B cell (primary cell): Measurements from ENCODE around the gene NIPAL4. TPM values are rescaled to one million over a fixed set of nuclear protein-coding genes. Genes with fewer than 3 reads are reported as not detected.
A peak's percentile ranks its signal among the peaks of the same experiment; 100 is the strongest.

Source experiments
- ATAC-seq: fragments of 200-7000 bp; cut with Tn5 transposase; one replicate; pipeline ENCODE4 v1.10.0; 2021; ENCODE audit warnings: low read depth, mild to moderate bottlenecking, moderate number of reproducible peaks, moderate library complexity
- CTCF ChIA-PET: fragments of 350-600 bp; sonication (Branson Sonifier 250); formaldehyde crosslinking; loops from one replicate; lab custom pipeline; 2021; ENCODE audit warnings: antibody characterized with exemption, inconsistent platforms; lab: Charles Lee
- POLR2A ChIA-PET: fragments of 350-600 bp; sonication (Branson Sonifier 250); formaldehyde crosslinking; loops from one replicate; lab custom pipeline; 2021; ENCODE audit warnings: antibody characterized with exemption; lab: Charles Lee
- DNase-seq: peaks from one replicate; pipeline ENCODE4 v3.0.0; 2013
- H2AFZ ChIP-seq: 2 replicates; pipeline ENCODE4 v1.6.1; 2012; ENCODE audit warnings: mild to moderate bottlenecking, low read depth, low read length; ENCODE audit not compliant: insufficient read depth, poor library complexity, severe bottlenecking
- H3K27ac ChIP-seq, 2 donors: 1 replicate in 1 of 2; 2 replicates in 1 of 2; pipeline ENCODE4 v1.5.1; 2012 to 2013; ENCODE audit warnings: low read length in 2 of 2, mild to moderate bottlenecking in 2 of 2, moderate library complexity in 1 of 2
- H3K27me3 ChIP-seq, 4 experiments: fragments of 200-600 bp in 1 of 4; sonication (generic) in 1 of 4; replicated peaks in 1 of 4; 1 replicate in 2 of 4; 2 replicates in 2 of 4; pipeline versions ENCODE4 v1.6.1 to v1.7.0; 2013 to 2016; ENCODE audit warnings: low read length in 3 of 4, mild to moderate bottlenecking in 2 of 4, mixed read lengths in 1 of 4, moderate library complexity in 1 of 4; ENCODE audit not compliant: insufficient read depth in 4 of 4, control insufficient read depth in 3 of 4; ENCODE audit errors: control extremely low read depth in 1 of 4
- H3K36me3 ChIP-seq, 2 experiments: replicated peaks in 1 of 2; 1 replicate in 1 of 2; 2 replicates in 1 of 2; pipeline versions ENCODE4 v1.6.1 to v1.7.1; 2013; ENCODE audit warnings: low read length in 1 of 2; ENCODE audit not compliant: insufficient read depth in 2 of 2, control insufficient read depth in 1 of 2; ENCODE audit errors: control extremely low read depth in 1 of 2, extremely low read depth in 1 of 2
- H3K4me1 ChIP-seq, 2 donors: fragments of 200-600 bp in 1 of 2; sonication (generic) in 1 of 2; 1 replicate in 1 of 2; 2 replicates in 1 of 2; pipeline versions ENCODE4 v1.5.1 to v1.6.1; 2013 to 2017; ENCODE audit warnings: low read length in 2 of 2; ENCODE audit not compliant: control insufficient read depth in 2 of 2, insufficient read depth in 2 of 2
- H3K4me2 ChIP-seq: replicated peaks from 2 replicates; pipeline ENCODE3; 2012; ENCODE audit warnings: mild to moderate bottlenecking, low read depth, low read length; ENCODE audit not compliant: poor library complexity, severe bottlenecking
- H3K4me3 ChIP-seq, 5 experiments: fragments of 200-600 bp in 1 of 5; sonication (generic) in 1 of 5; 1 replicate in 3 of 5; 2 replicates in 2 of 5; pipeline versions ENCODE4 v1.5.1 to v1.7.0; 2011 to 2016; ENCODE audit warnings: low read length in 4 of 5, mild to moderate bottlenecking in 4 of 5, low read depth in 2 of 5, control low read depth in 1 of 5, moderate library complexity in 1 of 5; ENCODE audit not compliant: insufficient read depth in 1 of 5; ENCODE audit errors: control extremely low read depth in 1 of 5, extremely low read depth in 1 of 5
- H3K79me2 ChIP-seq: fragments of 200-600 bp; sonication (generic); one replicate; pipeline ENCODE4 v1.6.0; 2016; ENCODE audit warnings: low read length; ENCODE audit not compliant: control insufficient read depth, insufficient read depth
- H3K9ac ChIP-seq: fragments of 200-600 bp; sonication (generic); 2 replicates; pipeline ENCODE4 v1.6.1; 2017; ENCODE audit warnings: mild to moderate bottlenecking, low read length, moderate library complexity
- H3K9me3 ChIP-seq, 3 donors: one replicate each; pipeline versions ENCODE4 v1.6.1 to v1.7.1; 2013; ENCODE audit warnings: low read length in 2 of 3; ENCODE audit not compliant: control insufficient read depth in 2 of 3, insufficient read depth in 1 of 3; ENCODE audit errors: control extremely low read depth in 1 of 3
- H4K20me1 ChIP-seq: 2 replicates; pipeline ENCODE4 v1.6.0; 2012; ENCODE audit warnings: mild to moderate bottlenecking, low read length; ENCODE audit not compliant: insufficient read depth, control insufficient read depth, poor library complexity, severe bottlenecking
- H3K27ac Mint-ChIP-seq: one replicate; pipeline ENCODE4 v1.8.0; 2021; ENCODE audit warnings: mixed read lengths
- H3K27me3 Mint-ChIP-seq: one replicate; pipeline ENCODE4 v1.8.0; 2021; ENCODE audit warnings: mixed read lengths
- H3K4me1 Mint-ChIP-seq: one replicate; pipeline ENCODE4 v1.8.0; 2021; ENCODE audit warnings: mixed read lengths
- H3K4me3 Mint-ChIP-seq: one replicate; pipeline ENCODE4 v1.8.0; 2021; ENCODE audit warnings: mixed read lengths
- H3K9me3 Mint-ChIP-seq: one replicate; pipeline ENCODE4 v1.8.0; 2022; ENCODE audit warnings: mixed read lengths; ENCODE audit not compliant: insufficient read depth
- EZH2 ChIP-seq: IDR thresholded peaks from 2 replicates; pipeline ENCODE4 v1.6.1; 2012; ENCODE audit warnings: borderline replicate concordance, low read depth, mild to moderate bottlenecking, moderate library complexity, low read length; ENCODE audit not compliant: insufficient read depth, poor library complexity, severe bottlenecking
- WGBS: methylation state at CpG from one replicate; pipeline ENCODE4 v1.1.5; 2013; ENCODE audit warnings: missing lambda C conversion rate; ENCODE audit not compliant: insufficient coverage; 5-methylcytosine and 5-hydroxymethylcytosine counted together
- intact Hi-C: fragments of 100-400 bp; cut with micrococcal nuclease; formaldehyde crosslinking; loops from one replicate; pipeline ENCODE4 v1.10.0; 2022
- polyA plus RNA-seq: library from polyadenylated mRNA; depleted of rRNA; stranded (reverse); fragments of >200 nt; gene quantifications from 2 replicates; pipeline ENCODE4 v1.2.3, GENCODE V29; 2012
- total RNA-seq, 2 donors: library from RNA; stranded (reverse); fragments of 120-200 nt in 1 of 2; gene quantifications; 1 replicate in 1 of 2; 2 replicates in 1 of 2; pipeline versions ENCODE4 v1.2.3 to v1.2.4, GENCODE V29; 2013 to 2022
- TF ChIP-seq, protein P1 (sequence below): fragments of 200-600 bp; IDR thresholded peaks from one replicate; pipeline ENCODE4 v1.8.0; 2022; ENCODE audit warnings: antibody characterized with exemption, mild to moderate bottlenecking

The NIPAL4 gene
- total and polyA plus RNA-seq, 2 donors (not counting 1 experiment from before 2014, with no cell fraction given): 4.6 to 6.4 TPM

GRCh38 chr5:157506066-157506590 is 46.1 kb downstream of the NIPAL4 start:
- DNase-seq (no peak), ATAC-seq (no peak)
- POLR2A ChIA-PET: no interaction called here
- Histone ChIP-seq H3K9me3 (peaks cover 0 to 9% (median 6%) of the 10 kb centered on the region in 3 donors), H3K79me2 (peaks cover 7% of the 10 kb centered on the region), H3K4me2 (peak overlapping the region; percentile 33), H2AFZ (no peak overlapping the region), H4K20me1 (no peaks in the 10 kb centered on the region), H3K36me3 (peaks cover 2 to 85% of the 10 kb centered on the region in 2 experiments), H3K27ac (peak overlapping the region; percentile 83 to 98), H3K9ac (no peak overlapping the region), H3K27me3 (no peaks in the 10 kb centered on the region), H3K4me1 (peaks cover 94 to 100% of the 10 kb centered on the region in 2 donors), H3K4me3 (no peak overlapping the region)
- peaks cover 92% of the 10 kb centered on the region for H3K4me1 Mint-ChIP-seq
- TF ChIP-seq, protein P1, sequence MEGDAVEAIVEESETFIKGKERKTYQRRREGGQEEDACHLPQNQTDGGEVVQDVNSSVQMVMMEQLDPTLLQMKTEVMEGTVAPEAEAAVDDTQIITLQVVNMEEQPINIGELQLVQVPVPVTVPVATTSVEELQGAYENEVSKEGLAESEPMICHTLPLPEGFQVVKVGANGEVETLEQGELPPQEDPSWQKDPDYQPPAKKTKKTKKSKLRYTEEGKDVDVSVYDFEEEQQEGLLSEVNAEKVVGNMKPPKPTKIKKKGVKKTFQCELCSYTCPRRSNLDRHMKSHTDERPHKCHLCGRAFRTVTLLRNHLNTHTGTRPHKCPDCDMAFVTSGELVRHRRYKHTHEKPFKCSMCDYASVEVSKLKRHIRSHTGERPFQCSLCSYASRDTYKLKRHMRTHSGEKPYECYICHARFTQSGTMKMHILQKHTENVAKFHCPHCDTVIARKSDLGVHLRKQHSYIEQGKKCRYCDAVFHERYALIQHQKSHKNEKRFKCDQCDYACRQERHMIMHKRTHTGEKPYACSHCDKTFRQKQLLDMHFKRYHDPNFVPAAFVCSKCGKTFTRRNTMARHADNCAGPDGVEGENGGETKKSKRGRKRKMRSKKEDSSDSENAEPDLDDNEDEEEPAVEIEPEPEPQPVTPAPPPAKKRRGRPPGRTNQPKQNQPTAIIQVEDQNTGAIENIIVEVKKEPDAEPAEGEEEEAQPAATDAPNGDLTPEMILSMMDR: no peak
- no peak for TF ChIP-seq EZH2
- no peaks in the 10 kb centered on the region for H3K27me3 Mint-ChIP-seq
- 57% methylated on average over 1 of the region's 3 CpGs for WGBS
- CTCF ChIA-PET: interaction anchor here (0.8 to 2.3 kb wide), 5 partner anchors 10 to 61 kb away, joined by 3 to 8 read pairs (median 3); no protein-coding TSS in a partner anchor
- peak overlapping the region; percentile 35 for H3K4me3 Mint-ChIP-seq
- intact Hi-C loops: no loop called here
- H3K9me3 Mint-ChIP-seq: no peaks in the 10 kb centered on the region
- peak overlapping the region; percentile 84 for H3K27ac Mint-ChIP-seq

GRCh38 chr5:157506981-157507780 is 47.2 kb downstream of the NIPAL4 start:
- peak overlapping the region; percentile 24 for H3K4me3 Mint-ChIP-seq
- no peak overlapping the region for H2AFZ ChIP-seq

More at GRCh38 chr5:157506981-157507780, 47.2 kb downstream of the NIPAL4 start:
- CTCF ChIA-PET: interaction anchor here (1.1 to 2.3 kb wide), 4 partner anchors 9 to 236 kb away, joined by 3 to 8 read pairs (median 6); partner anchors contain the start of gene LSM11
- Histone ChIP-seq H3K36me3 (peaks cover 4 to 89% of the 10 kb centered on the region in 2 experiments), H3K27ac (peak overlapping the region; percentile 36 to 83), H3K4me2 (peak overlapping the region; percentile 17), H3K9me3 (peaks cover 0 to 13% (median 6%) of the 10 kb centered on the region in 3 donors), H3K4me1 (peaks cover 92 to 98% of the 10 kb centered on the region in 2 donors), H4K20me1 (no peaks in the 10 kb centered on the region), H3K27me3 (no peaks in the 10 kb centered on the region), H3K9ac (no peak overlapping the region), H3K79me2 (peaks cover 7% of the 10 kb centered on the region), H3K4me3 (no peak overlapping the region)
- POLR2A ChIA-PET: interaction anchor here (0.7 to 1.3 kb wide), 3 partner anchors 9 to 47 kb away, joined by 3 to 5 read pairs (median 3); partner anchors contain the start of gene NIPAL4
- Mint-ChIP-seq H3K27ac (peak overlapping the region; percentile 84), H3K27me3 (no peaks in the 10 kb centered on the region), H3K9me3 (no peaks in the 10 kb centered on the region), H3K4me1 (peaks cover 91% of the 10 kb centered on the region)
- ATAC-seq (no peak), DNase-seq (no peak)
- WGBS: 94% methylated on average over 12 of the region's 14 CpGs
- no peak for TF ChIP-seq EZH2
- TF ChIP-seq, protein P1: no peak
- intact Hi-C loops: no loop called here
